ENCODE results near the gene LYPD1. TPM values are rescaled to one million over a fixed set of nuclear protein-coding genes. Genes with fewer than 3 reads are reported as not detected.
"Not testable (repeated sequence)": the region's sequence is repeated elsewhere in the genome, so short reads cannot be mapped to it uniquely, and the experiment has no call there.

LYPD1 gene
- polyA plus RNA-seq, 1 of the 3 experiments (the other 2 are of a cell fraction) = 5.4 TPM

DNA sequence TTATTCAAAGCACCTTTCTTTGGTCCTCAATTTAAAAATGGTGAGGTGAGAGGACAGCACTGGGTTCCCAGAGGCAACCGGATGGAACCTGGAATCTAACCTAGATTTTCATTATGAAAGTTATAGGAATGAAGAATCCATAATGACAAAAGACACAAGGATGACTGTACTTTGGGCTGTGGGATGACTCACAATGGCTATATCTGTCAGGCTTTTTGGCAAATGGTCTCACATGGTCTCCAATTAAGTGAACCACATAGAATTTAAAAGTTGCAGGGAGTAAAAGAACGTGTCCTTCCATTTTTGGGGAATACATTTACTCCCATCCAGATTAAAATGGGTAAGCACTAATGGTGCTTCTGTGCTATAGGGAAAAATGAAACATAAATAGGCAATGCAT is 31.8 kb upstream of the LYPD1 start (continued):
- TF ChIP-seq, protein P1, sequence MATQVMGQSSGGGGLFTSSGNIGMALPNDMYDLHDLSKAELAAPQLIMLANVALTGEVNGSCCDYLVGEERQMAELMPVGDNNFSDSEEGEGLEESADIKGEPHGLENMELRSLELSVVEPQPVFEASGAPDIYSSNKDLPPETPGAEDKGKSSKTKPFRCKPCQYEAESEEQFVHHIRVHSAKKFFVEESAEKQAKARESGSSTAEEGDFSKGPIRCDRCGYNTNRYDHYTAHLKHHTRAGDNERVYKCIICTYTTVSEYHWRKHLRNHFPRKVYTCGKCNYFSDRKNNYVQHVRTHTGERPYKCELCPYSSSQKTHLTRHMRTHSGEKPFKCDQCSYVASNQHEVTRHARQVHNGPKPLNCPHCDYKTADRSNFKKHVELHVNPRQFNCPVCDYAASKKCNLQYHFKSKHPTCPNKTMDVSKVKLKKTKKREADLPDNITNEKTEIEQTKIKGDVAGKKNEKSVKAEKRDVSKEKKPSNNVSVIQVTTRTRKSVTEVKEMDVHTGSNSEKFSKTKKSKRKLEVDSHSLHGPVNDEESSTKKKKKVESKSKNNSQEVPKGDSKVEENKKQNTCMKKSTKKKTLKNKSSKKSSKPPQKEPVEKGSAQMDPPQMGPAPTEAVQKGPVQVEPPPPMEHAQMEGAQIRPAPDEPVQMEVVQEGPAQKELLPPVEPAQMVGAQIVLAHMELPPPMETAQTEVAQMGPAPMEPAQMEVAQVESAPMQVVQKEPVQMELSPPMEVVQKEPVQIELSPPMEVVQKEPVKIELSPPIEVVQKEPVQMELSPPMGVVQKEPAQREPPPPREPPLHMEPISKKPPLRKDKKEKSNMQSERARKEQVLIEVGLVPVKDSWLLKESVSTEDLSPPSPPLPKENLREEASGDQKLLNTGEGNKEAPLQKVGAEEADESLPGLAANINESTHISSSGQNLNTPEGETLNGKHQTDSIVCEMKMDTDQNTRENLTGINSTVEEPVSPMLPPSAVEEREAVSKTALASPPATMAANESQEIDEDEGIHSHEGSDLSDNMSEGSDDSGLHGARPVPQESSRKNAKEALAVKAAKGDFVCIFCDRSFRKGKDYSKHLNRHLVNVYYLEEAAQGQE (IDR thresholded peaks at IDR 0.05; ENCODE audit: low read depth, low read length) = no peak
- no peak for TF ChIP-seq GATA2 (CRISPR knock-in tag; IDR thresholded peaks at IDR 0.05)

DNA sequence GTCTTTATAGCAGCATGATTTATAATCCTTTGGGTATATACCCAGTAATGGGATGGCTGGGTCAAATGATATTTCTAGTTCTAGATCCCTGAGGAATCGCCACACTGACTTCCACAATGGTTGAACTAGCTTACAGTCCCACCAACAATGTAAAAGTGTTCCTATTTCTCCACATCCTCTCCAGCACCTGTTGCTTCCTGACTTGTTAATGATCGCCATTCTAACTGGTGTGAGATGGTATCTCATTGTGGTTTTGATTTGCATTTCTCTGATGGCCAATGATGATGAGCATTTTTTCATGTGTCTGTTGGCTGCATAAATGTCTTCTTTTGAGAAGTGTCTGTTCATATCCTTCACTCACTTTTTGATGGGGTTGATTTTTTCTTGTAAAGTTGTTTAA is 29.8 kb upstream of the LYPD1 start:
- H3K36me3 ChIP-seq (replicated peaks in 1 of 2; ENCODE audit: control insufficient read depth in 1 of 2, insufficient read depth in 2 of 2, low read length in 1 of 2); H3K27ac ChIP-seq (ENCODE audit: low read depth in 2 of 2, low read length in 1 of 2); POLR2A ChIA-PET; H3K79me2 ChIP-seq (ENCODE audit: insufficient read depth); H3K27me3 ChIP-seq (ENCODE audit: insufficient read depth); H2AFZ ChIP-seq (ENCODE audit: low read depth); H3K9me2 ChIP-seq; H4K20me1 ChIP-seq (ENCODE audit: insufficient read depth); H3K9ac ChIP-seq; H3F3A ChIP-seq (replicated peaks; ENCODE audit: insufficient read depth); DNase-seq; H3K9me3 ChIP-seq; H3K4me2 ChIP-seq; H3K4me1 ChIP-seq (ENCODE audit: control insufficient read depth in 1 of 2, insufficient read depth in 2 of 2, low read depth in 1 of 2, low read length in 1 of 2); H3K4me3 ChIP-seq (ENCODE audit: low read depth in 2 of 2, low read length in 1 of 2): not testable (repeated sequence)
- CTCF ChIA-PET = interaction anchor here (1.2 kb wide), 2 partner anchors 31 to 64 kb away, joined by 3 to 4 read pairs; no protein-coding TSS in a partner anchor
- WGBS (ENCODE audit: low lambda C conversion rate) = 100% methylated on average over 1 of the region's 2 CpGs

DNA sequence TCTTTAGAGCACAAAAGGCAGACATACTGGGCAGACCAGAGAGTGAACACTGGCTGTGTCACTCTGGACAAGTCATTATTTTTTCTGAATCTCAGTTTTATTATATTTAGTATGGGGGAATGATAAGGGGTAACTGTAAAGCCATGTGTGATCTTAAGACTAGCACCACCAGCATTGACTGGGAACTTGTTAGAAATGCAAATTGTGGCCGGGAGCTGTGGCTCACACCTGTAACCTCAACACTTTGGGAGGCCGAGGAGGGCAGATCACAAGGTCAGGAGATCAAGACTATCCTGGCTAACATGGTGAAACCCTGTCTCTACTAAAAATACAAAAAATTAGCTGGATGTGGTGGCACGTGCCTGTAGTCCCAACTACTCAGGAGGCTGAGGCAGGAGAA is 28.3 kb upstream of the LYPD1 start:
- H3F3A ChIP-seq (replicated peaks; ENCODE audit: insufficient read depth); H3K27me3 ChIP-seq (ENCODE audit: insufficient read depth); H3K4me3 ChIP-seq (ENCODE audit: low read depth in 2 of 2, low read length in 1 of 2); H3K4me2 ChIP-seq; H3K9me2 ChIP-seq; H3K4me1 ChIP-seq (ENCODE audit: control insufficient read depth in 1 of 2, insufficient read depth in 2 of 2, low read depth in 1 of 2, low read length in 1 of 2); DNase-seq; H3K79me2 ChIP-seq (ENCODE audit: insufficient read depth); H3K9ac ChIP-seq; H2AFZ ChIP-seq (ENCODE audit: low read depth); H3K36me3 ChIP-seq (replicated peaks in 1 of 2; ENCODE audit: control insufficient read depth in 1 of 2, insufficient read depth in 2 of 2, low read length in 1 of 2); H3K27ac ChIP-seq (ENCODE audit: low read depth in 2 of 2, low read length in 1 of 2); H3K9me3 ChIP-seq; POLR2A ChIA-PET; H4K20me1 ChIP-seq (ENCODE audit: insufficient read depth): not testable (repeated sequence)
- 74% methylated on average over 3 of the region's 3 CpGs for WGBS (ENCODE audit: low lambda C conversion rate)
- CTCF ChIA-PET = interaction anchor here (1.5 kb wide), 1 partner anchor 9 kb away, joined by 4 read pairs; no protein-coding TSS in a partner anchor

DNA sequence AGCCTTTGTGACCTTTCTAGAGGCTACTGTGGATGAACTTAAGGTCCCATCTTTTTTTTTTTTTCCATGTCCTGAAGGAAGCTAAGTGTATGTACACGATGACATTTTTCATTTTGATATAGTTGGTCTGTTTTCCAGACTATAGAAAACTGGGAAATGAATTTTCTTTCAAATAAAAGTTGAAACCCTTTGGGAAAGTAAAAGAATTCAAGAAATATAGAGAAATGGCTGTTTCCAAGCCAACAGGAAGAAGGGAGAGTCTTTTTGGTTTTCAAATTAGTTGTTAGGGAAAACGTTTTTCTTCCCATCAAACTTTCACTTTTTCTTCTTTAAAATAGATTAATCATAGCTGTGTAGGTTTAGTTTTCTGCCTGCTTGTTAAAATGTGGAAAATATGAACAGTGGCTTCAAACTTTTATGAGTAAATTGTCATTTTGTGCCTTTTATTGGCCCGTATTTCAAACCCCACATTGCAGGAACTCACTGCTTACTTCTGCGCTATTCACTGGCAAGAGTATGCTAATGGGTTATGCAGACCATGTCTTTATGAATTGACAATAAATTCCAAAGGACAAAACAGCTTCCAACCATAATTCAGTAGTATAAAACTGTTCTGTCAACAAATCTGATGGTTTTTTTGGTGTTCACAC is 27.7 kb upstream of the LYPD1 start:
- Histone ChIP-seq H3K4me2 (no peak overlapping the region), H3K27ac (ENCODE audit: low read depth in 2 of 2, low read length in 1 of 2) (no peak overlapping the region), H3K4me1 (ENCODE audit: control insufficient read depth in 1 of 2, insufficient read depth in 2 of 2, low read depth in 1 of 2, low read length in 1 of 2) (no peaks in the 10 kb centered on the region), H4K20me1 (ENCODE audit: insufficient read depth) (no peaks in the 10 kb centered on the region), H3K9me2 (no peaks in the 10 kb centered on the region), H2AFZ (ENCODE audit: low read depth) (no peak overlapping the region), H3K79me2 (ENCODE audit: insufficient read depth) (no peaks in the 10 kb centered on the region), H3K9me3 (no peaks in the 10 kb centered on the region), H3K9ac (no peak overlapping the region), H3K36me3 (replicated peaks in 1 of 2; ENCODE audit: control insufficient read depth in 1 of 2, insufficient read depth in 2 of 2, low read length in 1 of 2) (no peaks in the 10 kb centered on the region), H3K4me3 (ENCODE audit: low read depth in 2 of 2, low read length in 1 of 2) (no peak overlapping the region), H3K27me3 (ENCODE audit: insufficient read depth) (no peaks in the 10 kb centered on the region), H3F3A (replicated peaks; ENCODE audit: insufficient read depth) (no peaks in the 10 kb centered on the region)
- TF ChIP-seq, protein P2, sequence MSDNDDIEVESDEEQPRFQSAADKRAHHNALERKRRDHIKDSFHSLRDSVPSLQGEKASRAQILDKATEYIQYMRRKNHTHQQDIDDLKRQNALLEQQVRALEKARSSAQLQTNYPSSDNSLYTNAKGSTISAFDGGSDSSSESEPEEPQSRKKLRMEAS (IDR thresholded peaks at IDR 0.05; ENCODE audit: low read depth) = no peak
- TF ChIP-seq, protein P3, sequence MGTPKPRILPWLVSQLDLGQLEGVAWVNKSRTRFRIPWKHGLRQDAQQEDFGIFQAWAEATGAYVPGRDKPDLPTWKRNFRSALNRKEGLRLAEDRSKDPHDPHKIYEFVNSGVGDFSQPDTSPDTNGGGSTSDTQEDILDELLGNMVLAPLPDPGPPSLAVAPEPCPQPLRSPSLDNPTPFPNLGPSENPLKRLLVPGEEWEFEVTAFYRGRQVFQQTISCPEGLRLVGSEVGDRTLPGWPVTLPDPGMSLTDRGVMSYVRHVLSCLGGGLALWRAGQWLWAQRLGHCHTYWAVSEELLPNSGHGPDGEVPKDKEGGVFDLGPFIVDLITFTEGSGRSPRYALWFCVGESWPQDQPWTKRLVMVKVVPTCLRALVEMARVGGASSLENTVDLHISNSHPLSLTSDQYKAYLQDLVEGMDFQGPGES (IDR thresholded peaks at IDR 0.05; ENCODE audit: low read depth, low read length) = no peak
- TF ChIP-seq RCOR1 (IDR thresholded peaks at IDR 0.05; ENCODE audit: low read length) = no peak
- TF ChIP-seq RAD21 (IDR thresholded peaks at IDR 0.05; ENCODE audit: low read length) = no peak
- no peak for TF ChIP-seq CHD2 (IDR thresholded peaks at IDR 0.05; ENCODE audit: low read length, partially characterized antibody)
- TF ChIP-seq GABPA (IDR thresholded peaks at IDR 0.05; ENCODE audit: low read depth) = no peak
- no peak for TF ChIP-seq FOSL2 (IDR thresholded peaks at IDR 0.05; ENCODE audit: borderline replicate concordance, low read depth)
- no peak for TF ChIP-seq RFX5 (IDR thresholded peaks at IDR 0.05; ENCODE audit: low read length)
- TF ChIP-seq POLR2AphosphoS5 (IDR thresholded peaks at IDR 0.05; ENCODE audit: low read depth, low read length) = no peak
- TF ChIP-seq FOXJ3 (CRISPR knock-in tag; IDR thresholded peaks at IDR 0.05) = no peak
- POLR2A ChIA-PET = no interaction called here
- CTCF ChIA-PET = interaction anchor here (1.5 kb wide), 1 partner anchor 10 kb away, joined by 4 read pairs; no protein-coding TSS in a partner anchor
- WGBS (ENCODE audit: low lambda C conversion rate) = 65% methylated on average over 4 of the region's 4 CpGs
- no peak for DNase-seq
